CD4-positive, CD25-positive, alpha-beta regulatory T cell (primary cell): ENCODE measurements around the gene OGFR. TPM values are rescaled to one million over a fixed set of nuclear protein-coding genes. Genes with fewer than 3 reads are reported as not detected.

Experiments used
- polyA plus RNA-seq, 4 donors: library from polyadenylated mRNA; unstranded; fragments of 300-500 nt; fragmentation: Illumina TruSeq; gene quantifications; one replicate each; pipeline ENCODE4 v1.2.3, GENCODE V29; 2021
- total RNA-seq: library from RNA; stranded (reverse); gene quantifications from one replicate; pipeline ENCODE4 v1.2.3, GENCODE V29; 2022

Gene OGFR
- total and polyA plus RNA-seq, 5 donors from 2014 or later, result 41.5 to 61.1 (median 42.2) TPM

Other genes with a start within 250 kb of the OGFR start
- gene SLCO4A1, start 162.3 kb upstream of the OGFR start, total RNA-seq, result 7.4 TPM
- 1 to 10 TPM; 1.8 to 2.9 (median 2.7) TPM for gene SLCO4A1, start 162.3 kb upstream of the OGFR start, polyA plus RNA-seq
- 0.37 TPM for gene NTSR1, start 96.0 kb upstream of the OGFR start, total RNA-seq
- under 1 TPM in 1 of 4 donors, not detected in 3; 0.11 TPM for gene NTSR1, start 96.0 kb upstream of the OGFR start, polyA plus RNA-seq
- 7.0 TPM for gene MRGBP, start 8.4 kb upstream of the OGFR start, total RNA-seq
- gene MRGBP, start 8.4 kb upstream of the OGFR start, polyA plus RNA-seq, result 10 to 100 TPM in 2 of 4 donors, 1 to 10 TPM in 2; 7.9 to 11.5 (median 10.0) TPM
- gene COL9A3, start 12.2 kb downstream of the OGFR start, total RNA-seq, result not detected
- not detected for gene COL9A3, start 12.2 kb downstream of the OGFR start, polyA plus RNA-seq
- gene TCFL5, start 57.0 kb downstream of the OGFR start, total RNA-seq, result 3.8 TPM
- gene TCFL5, start 57.0 kb downstream of the OGFR start, polyA plus RNA-seq, result 1 to 10 TPM in 2 of 4 donors, under 1 TPM in 2; 0.53 to 1.2 (median 1.1) TPM
- 80.8 TPM for gene DIDO1, start 121.7 kb downstream of the OGFR start, total RNA-seq
- 10 to 100 TPM; 30.9 to 47.8 (median 38.2) TPM for gene DIDO1, start 121.7 kb downstream of the OGFR start, polyA plus RNA-seq
- gene GID8, start 133.3 kb downstream of the OGFR start, total RNA-seq, result 31.9 TPM
- gene GID8, start 133.3 kb downstream of the OGFR start, polyA plus RNA-seq, result 10 to 100 TPM; 15.5 to 19.9 (median 17.0) TPM
- gene SLC17A9, start 147.9 kb downstream of the OGFR start, total RNA-seq, result 4.1 TPM
- gene SLC17A9, start 147.9 kb downstream of the OGFR start, polyA plus RNA-seq, result under 1 TPM in 3 of 4 donors, not detected in 1; 0.06 to 0.34 (median 0.32) TPM
- gene BHLHE23, start 202.1 kb downstream of the OGFR start, total RNA-seq, result not detected
- not detected for gene BHLHE23, start 202.1 kb downstream of the OGFR start, polyA plus RNA-seq